Liver (tissue), 9 donors: Measurements from ENCODE around the gene EPSTI1. TPM values are rescaled to one million over a fixed set of nuclear protein-coding genes. Genes with fewer than 3 reads are reported as not detected.

Experiments
- DNase-seq: peaks from one replicate; pipeline ENCODE4 v3.0.0-alpha.2; 2017; ENCODE audit warnings: low spot score
- H3K27ac ChIP-seq, 2 donors: one replicate each; pipeline ENCODE4 v1.7.0; 2013; ENCODE audit warnings: inconsistent platforms in 2 of 2, low read length in 2 of 2, control low read depth in 1 of 2, low read depth in 1 of 2, mild to moderate bottlenecking in 1 of 2
- H3K27me3 ChIP-seq, 4 donors: one replicate each; pipeline versions ENCODE4 v1.6.1 to v1.7.0; 2013; ENCODE audit warnings: low read length in 3 of 4, inconsistent platforms in 1 of 4, mild to moderate bottlenecking in 1 of 4, moderate library complexity in 1 of 4; ENCODE audit not compliant: control insufficient read depth in 4 of 4, insufficient read depth in 4 of 4
- H3K36me3 ChIP-seq, 4 donors: one replicate each; pipeline versions ENCODE4 v1.6.1 to v1.7.0; 2013; ENCODE audit warnings: low read length in 3 of 4, mild to moderate bottlenecking in 3 of 4, low read depth in 1 of 4, moderate library complexity in 1 of 4; ENCODE audit not compliant: control insufficient read depth in 4 of 4, insufficient read depth in 3 of 4
- H3K4me1 ChIP-seq, 4 donors: one replicate each; pipeline versions ENCODE4 v1.6.1 to v1.7.0; 2013; ENCODE audit warnings: low read length in 3 of 4, mild to moderate bottlenecking in 3 of 4, moderate library complexity in 1 of 4; ENCODE audit not compliant: control insufficient read depth in 4 of 4, insufficient read depth in 4 of 4
- H3K4me3 ChIP-seq, 3 donors: one replicate each; pipeline versions ENCODE4 v1.6.1 to v1.7.0; 2013; ENCODE audit warnings: low read length in 3 of 3, control low read depth in 1 of 3, low read depth in 1 of 3, mild to moderate bottlenecking in 1 of 3
- H3K9ac ChIP-seq, 2 donors: one replicate each; pipeline ENCODE4 v1.7.0; 2013; ENCODE audit warnings: low read length in 2 of 2, mild to moderate bottlenecking in 2 of 2, moderate library complexity in 2 of 2, control low read depth in 1 of 2, low read depth in 1 of 2
- H3K9me3 ChIP-seq, 4 donors: one replicate each; pipeline versions ENCODE4 v1.6.1 to v1.7.0; 2013; ENCODE audit warnings: low read length in 3 of 4; ENCODE audit not compliant: control insufficient read depth in 4 of 4
- ATF3 ChIP-seq: IDR thresholded peaks from 2 replicates; pipeline ENCODE4 v1.6.1; 2016; ENCODE audit warnings: antibody characterized with exemption
- EGR1 ChIP-seq, 2 donors: IDR thresholded peaks; 2 replicates each; pipeline ENCODE4 v1.6.1; 2016 to 2018; ENCODE audit warnings: antibody characterized with exemption in 2 of 2, low read depth in 2 of 2
- FOXA2 ChIP-seq: IDR thresholded peaks from 2 replicates; pipeline ENCODE4 v1.6.1; 2016; ENCODE audit warnings: antibody characterized with exemption
- GABPA ChIP-seq, 2 donors: IDR thresholded peaks in 1 of 2; conservative IDR thresholded peaks in 1 of 2; 2 replicates each; pipeline ENCODE4 v1.6.1; 2016; ENCODE audit warnings: antibody characterized with exemption in 2 of 2, mild to moderate bottlenecking in 1 of 2, moderate library complexity in 1 of 2
- HNF4A ChIP-seq, 2 donors: conservative IDR thresholded peaks; 2 replicates each; pipeline ENCODE4 v1.6.1; 2016; ENCODE audit warnings: antibody characterized with exemption in 2 of 2, mild to moderate bottlenecking in 2 of 2
- HNF4G ChIP-seq: IDR thresholded peaks from 2 replicates; pipeline ENCODE4 v1.6.1; 2016; ENCODE audit warnings: antibody characterized with exemption
- MAX ChIP-seq: IDR thresholded peaks from 2 replicates; pipeline ENCODE4 v1.6.1; 2016; ENCODE audit warnings: antibody characterized with exemption
- RAD21 ChIP-seq, 2 donors: IDR thresholded peaks; 2 replicates each; pipeline ENCODE4 v1.6.1; 2016; ENCODE audit warnings: antibody characterized with exemption in 2 of 2, mild to moderate bottlenecking in 2 of 2
- RXRA ChIP-seq, 2 donors: IDR thresholded peaks; 2 replicates each; pipeline ENCODE4 v1.6.1; 2017 to 2018; ENCODE audit warnings: antibody characterized with exemption in 2 of 2, mild to moderate bottlenecking in 1 of 2
- SP1 ChIP-seq: IDR thresholded peaks from 2 replicates; pipeline ENCODE4 v1.6.1; 2018; ENCODE audit warnings: antibody characterized with exemption, mild to moderate bottlenecking
- TAF1 ChIP-seq: conservative IDR thresholded peaks from 2 replicates; pipeline ENCODE4 v1.6.1; 2016; ENCODE audit warnings: antibody characterized with exemption, mild to moderate bottlenecking
- YY1 ChIP-seq: IDR thresholded peaks from 2 replicates; pipeline ENCODE4 v1.6.1; 2016; ENCODE audit warnings: antibody characterized with exemption, mild to moderate bottlenecking
- ZBTB33 ChIP-seq: IDR thresholded peaks from 2 replicates; pipeline ENCODE4 v1.6.1; 2016; ENCODE audit warnings: antibody characterized with exemption
- WGBS: extraction: QIAGEN DNeasy Blood & Tissue Kit; methylation state at CpG from one replicate; pipeline ENCODE4 v1.1.7; 2013; 5-methylcytosine and 5-hydroxymethylcytosine counted together
- polyA plus RNA-seq, 2 donors: library from polyadenylated mRNA; stranded (reverse) in 1 of 2; unstranded in 1 of 2; fragments of 200-250 nt in 1 of 2; fragments of >200 nt in 1 of 2; fragmentation: Nextera tagmentation in 1 of 2; extraction: Ambion mirVana in 1 of 2; gene quantifications; one replicate each; pipeline versions ENCODE4 v1.2.1 to v1.2.3, GENCODE V29; 2013 to 2015
- total RNA-seq, 2 donors: library from RNA; depleted of rRNA; stranded (reverse); fragments of >200 nt; gene quantifications; one replicate each; pipeline ENCODE4 v1.2.3, GENCODE V29; 2014
- TF ChIP-seq, protein P1 (sequence below): fragments of 150-350 bp; IDR thresholded peaks from 2 replicates; pipeline ENCODE4 v1.5.1; 2017; ENCODE audit warnings: improper control_type of control experiment, low read depth, low read length; ENCODE audit not compliant: missing input control
- TF ChIP-seq, protein P2 (sequence below): IDR thresholded peaks from 2 replicates; pipeline ENCODE4 v1.6.1; 2016; ENCODE audit warnings: antibody characterized with exemption, mild to moderate bottlenecking
- donor health status: healthy.
- donor health status: healthy.
- donor health status: healthy.
- donor health status: healthy.
- donor health status: healthy.

EPSTI1 gene
- total and polyA plus RNA-seq, 4 donors: 2.1 to 20.3 (median 4.2) TPM

DNA sequence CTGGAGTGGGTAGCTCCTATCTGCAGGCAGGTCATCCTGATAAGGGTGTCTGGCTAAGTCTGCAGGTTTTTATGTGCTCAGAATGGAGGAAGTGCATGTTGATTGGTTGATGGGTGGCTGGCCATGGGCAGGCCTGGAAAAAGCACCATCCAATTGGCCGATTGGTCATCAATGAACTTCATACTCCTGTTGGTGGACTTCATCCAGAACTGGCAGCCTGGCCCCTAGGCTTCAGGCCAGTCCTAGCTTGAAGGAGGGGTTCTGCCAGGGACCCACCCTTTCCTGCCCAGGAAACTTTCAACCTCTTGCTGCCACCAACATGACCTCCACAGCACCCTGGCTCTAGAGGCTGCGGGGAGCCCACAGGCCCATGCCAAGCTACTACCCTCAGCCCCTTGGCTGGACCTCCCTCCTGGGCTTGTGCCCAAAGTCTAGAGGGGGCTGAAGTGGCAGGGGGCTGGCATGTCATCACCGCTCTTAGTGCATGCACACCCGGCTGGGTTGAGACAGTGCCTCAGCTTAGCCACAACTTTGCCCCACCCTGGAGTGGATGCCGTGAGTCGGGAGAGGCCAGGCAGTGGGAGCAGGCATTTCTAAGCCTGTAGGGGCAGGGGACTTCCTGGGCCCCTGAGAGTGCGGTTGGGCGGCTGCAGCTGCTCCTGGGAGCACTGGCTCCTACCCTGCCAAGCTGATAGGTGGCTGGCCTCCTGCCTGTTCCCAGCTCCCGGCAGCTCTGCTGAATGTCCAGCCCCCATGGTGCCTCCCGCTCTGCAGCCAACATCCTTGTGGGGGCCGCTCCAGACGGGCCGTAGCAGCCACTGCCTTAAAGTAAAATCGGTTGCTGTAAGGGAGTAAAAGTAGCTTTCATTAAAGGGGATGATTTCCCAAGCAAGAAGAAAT, 44.6 kb upstream of the EPSTI1 start:
- Histone ChIP-seq H3K9me3 (peaks cover 0 to 2% (median 0%) of the 10 kb centered on the region in 4 donors), H3K4me1 (peaks cover 0 to 2% (median 0%) of the 10 kb centered on the region in 4 donors), H3K27ac (no peak overlapping the region), H3K36me3 (no peaks in the 10 kb centered on the region), H3K9ac (no peak overlapping the region), H3K4me3 (no peak overlapping the region), H3K27me3 (no peaks in the 10 kb centered on the region)
- WGBS: 92% methylated on average over 14 of the region's 14 CpGs
- DNase-seq: no peak
- TF ChIP-seq HNF4G: no peak
- TF ChIP-seq ATF3: no peak
- TF ChIP-seq, protein P1, sequence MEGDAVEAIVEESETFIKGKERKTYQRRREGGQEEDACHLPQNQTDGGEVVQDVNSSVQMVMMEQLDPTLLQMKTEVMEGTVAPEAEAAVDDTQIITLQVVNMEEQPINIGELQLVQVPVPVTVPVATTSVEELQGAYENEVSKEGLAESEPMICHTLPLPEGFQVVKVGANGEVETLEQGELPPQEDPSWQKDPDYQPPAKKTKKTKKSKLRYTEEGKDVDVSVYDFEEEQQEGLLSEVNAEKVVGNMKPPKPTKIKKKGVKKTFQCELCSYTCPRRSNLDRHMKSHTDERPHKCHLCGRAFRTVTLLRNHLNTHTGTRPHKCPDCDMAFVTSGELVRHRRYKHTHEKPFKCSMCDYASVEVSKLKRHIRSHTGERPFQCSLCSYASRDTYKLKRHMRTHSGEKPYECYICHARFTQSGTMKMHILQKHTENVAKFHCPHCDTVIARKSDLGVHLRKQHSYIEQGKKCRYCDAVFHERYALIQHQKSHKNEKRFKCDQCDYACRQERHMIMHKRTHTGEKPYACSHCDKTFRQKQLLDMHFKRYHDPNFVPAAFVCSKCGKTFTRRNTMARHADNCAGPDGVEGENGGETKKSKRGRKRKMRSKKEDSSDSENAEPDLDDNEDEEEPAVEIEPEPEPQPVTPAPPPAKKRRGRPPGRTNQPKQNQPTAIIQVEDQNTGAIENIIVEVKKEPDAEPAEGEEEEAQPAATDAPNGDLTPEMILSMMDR: no peak
- TF ChIP-seq GABPA (IDR thresholded peaks at IDR 0.05 in 1 of 2, conservative IDR thresholded peaks at IDR 0.05 in 1 of 2): no peak
- no peak for TF ChIP-seq MAX
- no peak for TF ChIP-seq SP1
- TF ChIP-seq, protein P2, sequence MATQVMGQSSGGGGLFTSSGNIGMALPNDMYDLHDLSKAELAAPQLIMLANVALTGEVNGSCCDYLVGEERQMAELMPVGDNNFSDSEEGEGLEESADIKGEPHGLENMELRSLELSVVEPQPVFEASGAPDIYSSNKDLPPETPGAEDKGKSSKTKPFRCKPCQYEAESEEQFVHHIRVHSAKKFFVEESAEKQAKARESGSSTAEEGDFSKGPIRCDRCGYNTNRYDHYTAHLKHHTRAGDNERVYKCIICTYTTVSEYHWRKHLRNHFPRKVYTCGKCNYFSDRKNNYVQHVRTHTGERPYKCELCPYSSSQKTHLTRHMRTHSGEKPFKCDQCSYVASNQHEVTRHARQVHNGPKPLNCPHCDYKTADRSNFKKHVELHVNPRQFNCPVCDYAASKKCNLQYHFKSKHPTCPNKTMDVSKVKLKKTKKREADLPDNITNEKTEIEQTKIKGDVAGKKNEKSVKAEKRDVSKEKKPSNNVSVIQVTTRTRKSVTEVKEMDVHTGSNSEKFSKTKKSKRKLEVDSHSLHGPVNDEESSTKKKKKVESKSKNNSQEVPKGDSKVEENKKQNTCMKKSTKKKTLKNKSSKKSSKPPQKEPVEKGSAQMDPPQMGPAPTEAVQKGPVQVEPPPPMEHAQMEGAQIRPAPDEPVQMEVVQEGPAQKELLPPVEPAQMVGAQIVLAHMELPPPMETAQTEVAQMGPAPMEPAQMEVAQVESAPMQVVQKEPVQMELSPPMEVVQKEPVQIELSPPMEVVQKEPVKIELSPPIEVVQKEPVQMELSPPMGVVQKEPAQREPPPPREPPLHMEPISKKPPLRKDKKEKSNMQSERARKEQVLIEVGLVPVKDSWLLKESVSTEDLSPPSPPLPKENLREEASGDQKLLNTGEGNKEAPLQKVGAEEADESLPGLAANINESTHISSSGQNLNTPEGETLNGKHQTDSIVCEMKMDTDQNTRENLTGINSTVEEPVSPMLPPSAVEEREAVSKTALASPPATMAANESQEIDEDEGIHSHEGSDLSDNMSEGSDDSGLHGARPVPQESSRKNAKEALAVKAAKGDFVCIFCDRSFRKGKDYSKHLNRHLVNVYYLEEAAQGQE: no peak
- no peak for TF ChIP-seq FOXA2

DNA sequence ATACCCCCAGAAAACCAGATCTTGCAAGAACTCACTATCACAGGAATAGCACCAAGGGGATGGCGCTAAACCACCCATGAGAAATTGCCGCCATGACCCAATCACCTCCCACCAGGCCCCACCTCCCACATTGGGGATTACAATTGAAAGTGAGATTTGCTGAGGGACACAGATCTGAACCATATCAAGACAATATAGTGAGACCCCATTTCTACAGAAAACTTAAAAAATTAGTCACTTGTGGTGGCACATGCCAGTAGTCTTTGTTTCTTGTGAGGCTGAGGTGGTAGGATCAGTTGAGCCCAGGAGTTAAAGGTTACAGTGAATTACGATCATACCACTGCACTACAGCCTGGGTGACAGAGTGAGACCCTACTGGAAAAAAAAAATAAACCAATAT, 41.0 kb upstream of the EPSTI1 start:
- 97% methylated on average over 3 of the region's 3 CpGs for WGBS
- H3K4me1 ChIP-seq: no peaks in the 10 kb centered on the region
- no peak overlapping the region for H3K4me3 ChIP-seq
- H3K9ac ChIP-seq: no peak overlapping the region
- no peak for DNase-seq
- no peaks in the 10 kb centered on the region for H3K27me3 ChIP-seq
- H3K9me3 ChIP-seq: peaks cover 0 to 2% (median 0%) of the 10 kb centered on the region in 4 donors
- H3K27ac ChIP-seq: no peak overlapping the region
- H3K36me3 ChIP-seq: no peaks in the 10 kb centered on the region
- TF ChIP-seq, protein P2: no peak
- TF ChIP-seq, protein P1: no peak
- TF ChIP-seq RXRA (IDR thresholded peaks at IDR 0.05) (no peak), TAF1 (no peak), YY1 (no peak), ATF3 (no peak), ZBTB33 (no peak), RAD21 (IDR thresholded peaks at IDR 0.05) (no peak), HNF4A (conservative IDR thresholded peaks at IDR 0.05) (no peak), EGR1 (IDR thresholded peaks at IDR 0.05; ENCODE audit: low read depth in 2 of 2) (no peak)
